Medulla oblongata (tissue), 1 donor: Measurements from ENCODE around the gene IFI27L2.
A peak's percentile ranks its signal among the peaks of the same experiment; 100 is the strongest.

ENCODE experiments used
- DNase-seq: peaks from one replicate; pipeline ENCODE4 v3.0.0-alpha.2; 2015; ENCODE audit errors: extremely low spot score

The IFI27L2 gene

DNA sequence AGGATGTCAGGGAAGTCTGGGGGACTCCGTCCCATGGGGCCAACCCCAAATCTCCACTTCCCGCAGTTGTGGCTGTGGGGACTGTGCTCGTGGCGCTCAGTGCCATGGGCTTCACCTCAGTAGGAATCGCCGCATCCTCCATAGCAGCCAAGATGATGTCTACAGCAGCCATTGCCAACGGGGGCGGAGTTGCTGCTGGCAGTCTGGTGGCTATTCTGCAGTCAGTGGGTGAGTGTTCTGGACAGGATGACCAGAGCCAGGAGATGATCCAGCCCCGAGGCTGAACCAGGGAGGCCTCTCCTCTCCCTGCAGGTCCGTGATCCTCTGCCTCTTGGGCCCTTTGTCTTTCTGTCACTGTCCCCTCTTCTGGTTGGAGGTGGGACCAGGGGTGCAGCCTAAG is 27.7 kb downstream of the IFI27L2 start:
- DNase-seq, result peak; percentile 50

DNA sequence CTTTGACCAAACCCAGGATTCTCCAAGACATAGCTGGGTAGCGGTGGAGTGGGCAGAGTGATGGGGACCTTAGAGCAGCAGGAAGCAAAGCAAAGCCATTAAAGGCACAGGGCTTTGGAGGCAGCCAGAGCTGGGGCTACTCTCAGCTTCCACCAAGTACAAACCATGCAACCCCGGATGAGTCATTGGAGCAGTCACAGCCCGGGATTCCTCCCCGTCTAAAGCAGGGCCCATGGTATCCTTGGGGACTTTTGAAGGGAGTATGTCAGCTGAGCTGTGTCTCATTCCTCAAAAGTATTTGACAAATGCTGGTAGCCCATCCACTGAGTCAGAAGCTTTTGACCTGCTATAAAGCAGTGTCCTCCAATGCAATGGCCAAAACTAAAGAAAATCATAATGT is 28.6 kb downstream of the IFI27L2 start:
- DNase-seq, result peak; percentile 41

DNA sequence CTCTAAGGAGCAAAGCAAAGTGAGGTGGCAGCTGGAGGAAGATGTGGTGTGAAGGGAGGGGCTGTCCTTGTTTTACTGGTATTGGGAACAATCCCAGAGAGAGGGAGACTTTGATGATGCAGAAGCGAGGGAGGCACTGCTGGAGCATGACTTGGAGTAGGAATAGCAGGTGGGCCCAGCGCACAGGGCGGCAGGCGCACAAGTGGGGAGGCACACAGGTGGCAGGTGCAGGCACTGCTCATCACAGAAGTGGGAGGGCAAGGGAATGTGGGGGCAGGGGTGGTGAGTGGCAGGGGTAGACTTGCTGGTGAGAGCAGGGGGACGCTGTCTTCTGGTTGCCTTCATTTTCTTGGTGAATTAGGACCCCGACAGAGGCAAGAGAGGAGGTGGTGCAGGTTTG is 30.4 kb downstream of the IFI27L2 start:
- no peak for DNase-seq

DNA sequence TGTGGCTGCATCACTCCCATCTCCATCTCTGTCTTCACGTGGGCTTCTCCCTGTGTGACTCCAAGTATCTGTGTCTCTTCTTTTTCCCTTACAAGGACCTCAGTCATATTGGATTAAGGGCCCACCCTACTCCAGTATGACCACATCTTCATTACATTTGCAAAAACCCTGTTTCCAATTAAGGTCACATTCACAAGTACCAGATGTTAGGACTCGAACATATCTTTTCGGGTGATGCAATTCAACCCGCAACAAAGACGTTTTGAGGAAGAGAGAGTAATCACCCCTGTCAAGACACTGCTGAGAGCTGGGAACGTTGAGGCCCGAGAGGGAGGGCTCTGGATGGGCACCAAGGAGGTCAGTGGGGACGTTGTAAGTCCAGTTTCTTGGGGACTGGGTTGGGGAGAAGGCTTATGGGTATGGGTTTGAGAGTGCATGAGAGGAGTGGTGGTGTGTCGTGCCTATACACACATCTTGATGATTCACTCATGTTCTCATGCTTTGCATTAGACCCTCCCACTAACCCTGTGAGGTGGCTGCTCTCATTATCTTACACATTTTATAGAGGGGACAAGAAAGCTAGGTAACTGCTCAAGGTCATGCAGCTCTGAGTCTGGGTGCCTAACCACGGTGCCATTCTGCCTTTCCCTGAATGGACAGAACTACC is 30.9 kb downstream of the IFI27L2 start:
- no peak for DNase-seq

DNA sequence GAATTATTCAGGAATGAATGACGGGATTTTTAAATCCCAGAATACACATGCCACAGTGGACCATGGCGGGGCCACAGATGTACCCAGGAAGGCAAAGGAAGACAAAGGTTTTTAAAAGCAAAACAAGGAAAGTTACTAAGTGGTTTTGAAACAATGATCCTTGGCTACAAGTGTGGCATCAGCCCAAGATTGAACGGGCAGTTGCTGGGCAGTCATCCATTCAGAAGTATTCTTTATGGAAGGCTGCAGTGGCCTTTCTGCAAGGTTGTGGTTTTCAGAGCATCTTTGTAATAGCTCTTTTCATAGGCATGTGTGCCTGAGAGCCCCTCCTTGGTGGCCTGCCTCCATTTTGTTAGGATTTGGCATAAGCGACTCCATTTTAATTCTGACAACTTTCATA is 32.3 kb downstream of the IFI27L2 start:
- DNase-seq, result no peak

DNA sequence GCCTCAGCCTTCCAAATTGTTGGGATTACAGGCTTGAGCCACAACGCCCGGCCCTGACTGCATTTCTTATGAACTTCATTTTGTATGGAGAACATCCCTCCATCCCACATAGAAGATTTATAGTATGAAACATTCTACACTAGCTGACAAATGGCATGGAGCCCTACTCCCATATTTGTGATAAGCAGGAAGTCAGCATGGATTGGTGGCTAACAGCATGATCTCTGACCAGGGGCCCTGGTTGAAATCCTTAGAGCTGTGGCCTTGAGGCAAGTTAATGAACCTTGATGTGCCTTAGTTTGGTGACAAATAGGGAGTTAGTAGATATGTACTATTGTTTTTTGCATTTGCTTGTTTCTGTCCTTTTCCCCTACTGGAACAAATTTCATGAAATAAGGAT is 36.0 kb downstream of the IFI27L2 start:
- DNase-seq, result no peak

DNA sequence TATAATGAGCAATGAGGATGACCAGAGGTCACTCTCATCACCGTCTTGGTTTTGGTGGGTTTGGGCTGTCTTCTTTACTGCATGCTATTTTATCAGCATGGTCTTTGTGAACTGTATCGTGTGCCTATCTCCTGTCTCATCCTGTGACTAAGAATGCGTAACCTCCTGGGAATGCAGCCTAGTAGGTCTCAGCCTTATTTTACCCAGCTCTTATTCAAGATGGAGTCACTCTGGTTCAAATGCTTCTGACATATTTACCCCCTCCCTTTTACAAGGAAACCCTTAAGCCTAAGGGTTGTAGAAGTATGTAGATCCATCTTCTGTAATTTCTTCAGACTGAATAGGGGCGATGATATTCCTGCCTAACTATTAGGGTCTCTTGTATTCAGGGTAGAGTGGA is 39.9 kb downstream of the IFI27L2 start:
- DNase-seq, result no peak

DNA sequence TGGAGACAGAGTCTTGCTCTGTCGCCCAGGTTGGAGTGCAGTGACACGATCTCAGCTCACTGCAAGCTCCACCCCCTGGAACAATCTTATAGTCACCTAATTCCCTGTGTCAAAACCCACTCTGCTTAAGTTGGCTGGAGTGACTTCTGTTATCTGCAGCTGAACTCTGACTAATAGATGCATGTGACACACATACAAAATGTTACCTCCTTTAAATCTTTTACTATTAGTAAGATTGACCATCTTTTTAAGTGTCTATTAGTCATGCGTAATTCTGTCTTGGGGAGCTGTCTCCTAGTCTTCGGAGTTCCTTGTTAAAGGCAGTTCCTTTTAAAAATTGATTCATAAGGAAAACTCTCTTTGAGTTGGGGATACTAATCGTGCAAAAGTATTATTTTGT is 40.9 kb downstream of the IFI27L2 start:
- no peak for DNase-seq

DNA sequence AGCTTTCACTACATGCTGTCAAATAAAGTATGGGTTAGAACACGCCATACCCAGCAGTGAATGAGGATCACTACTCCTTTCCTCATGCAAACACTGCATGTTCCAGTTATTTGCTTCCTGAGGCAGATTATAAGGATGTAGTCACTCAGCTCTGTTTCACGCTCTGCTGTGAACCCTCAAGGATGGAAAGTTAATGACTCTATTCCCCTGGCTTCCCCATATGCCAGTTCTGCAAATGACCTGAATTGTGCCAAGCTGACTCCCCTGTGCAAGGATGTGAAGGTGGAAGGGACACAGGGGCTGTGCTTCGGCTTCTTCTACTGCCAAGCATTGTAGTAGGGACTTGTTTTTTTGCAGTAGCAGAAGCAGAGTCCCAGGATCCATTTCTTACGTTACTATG is 41.5 kb downstream of the IFI27L2 start:
- DNase-seq, result no peak

DNA sequence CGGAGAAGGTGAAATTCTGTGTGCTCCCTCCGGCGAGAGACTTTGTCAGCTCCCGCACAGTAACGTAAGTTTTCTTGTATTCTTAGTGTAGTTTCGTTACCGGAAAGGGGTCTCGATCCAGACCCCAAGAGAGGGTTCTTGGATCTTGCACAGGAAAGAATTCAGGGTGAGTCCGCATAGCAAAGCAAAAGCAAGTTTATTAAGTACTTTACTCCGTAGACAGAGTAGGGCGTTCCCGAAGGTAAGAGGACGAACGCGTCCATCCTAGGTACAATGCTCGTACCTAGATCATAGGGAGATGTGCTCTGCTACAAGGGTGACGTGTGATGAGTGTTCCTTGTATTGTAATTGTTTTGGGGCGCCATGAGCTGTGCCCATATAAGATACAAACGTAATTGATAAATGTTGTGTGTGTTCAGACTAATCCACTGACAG is 48.0 kb downstream of the IFI27L2 start:
- no peak for DNase-seq

DNA sequence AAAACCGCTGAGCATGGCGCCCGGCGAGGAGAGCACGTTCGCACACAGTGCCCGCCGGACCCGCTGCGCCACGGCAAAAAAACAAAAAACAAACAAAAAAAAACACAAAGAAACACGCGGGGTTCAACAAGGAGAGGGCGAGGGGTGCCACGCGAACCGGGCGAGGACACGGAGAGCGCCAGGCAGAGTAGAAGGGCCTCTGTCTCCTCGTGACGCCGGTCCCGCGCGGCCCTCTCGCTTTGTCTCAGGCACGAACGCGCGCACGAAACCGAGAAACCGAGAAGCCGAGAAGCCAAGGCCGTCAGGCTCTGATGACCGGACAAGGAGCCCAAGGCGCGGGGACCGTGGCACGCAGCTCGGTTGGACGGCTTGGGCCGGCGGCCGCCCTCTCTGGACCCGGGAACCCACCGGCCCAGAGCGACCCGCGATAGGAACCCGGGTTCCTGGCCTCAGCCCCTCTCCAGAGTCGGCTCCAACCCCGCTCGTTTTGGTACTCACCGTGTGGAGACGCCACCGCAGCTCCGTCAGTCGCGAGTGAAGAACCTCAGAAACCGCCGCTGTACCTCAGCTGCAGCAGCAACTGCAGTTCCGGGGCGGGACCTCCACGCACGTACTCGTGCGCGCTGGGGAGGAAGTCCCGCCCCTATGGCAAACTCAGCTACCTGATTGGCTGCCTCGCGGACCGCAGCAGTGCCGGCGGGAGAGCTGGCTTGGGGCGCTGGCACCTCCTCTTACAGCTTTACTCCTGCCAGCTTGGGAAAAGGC is 48.6 kb downstream of the IFI27L2 start, which contains the start of the genes DDX24 and IFI27L1:
Gene DDX24, minus strand, starts transcription at position 582 of the 765 bp plus-strand sequence. CDS start 1,460 bp downstream, outside the sequence.
Gene IFI27L1, plus strand, starts transcription at position 690 of the 765 bp plus-strand sequence. CDS start 15,628 bp downstream, outside the sequence.
- peak; percentile 96 for DNase-seq

DNA sequence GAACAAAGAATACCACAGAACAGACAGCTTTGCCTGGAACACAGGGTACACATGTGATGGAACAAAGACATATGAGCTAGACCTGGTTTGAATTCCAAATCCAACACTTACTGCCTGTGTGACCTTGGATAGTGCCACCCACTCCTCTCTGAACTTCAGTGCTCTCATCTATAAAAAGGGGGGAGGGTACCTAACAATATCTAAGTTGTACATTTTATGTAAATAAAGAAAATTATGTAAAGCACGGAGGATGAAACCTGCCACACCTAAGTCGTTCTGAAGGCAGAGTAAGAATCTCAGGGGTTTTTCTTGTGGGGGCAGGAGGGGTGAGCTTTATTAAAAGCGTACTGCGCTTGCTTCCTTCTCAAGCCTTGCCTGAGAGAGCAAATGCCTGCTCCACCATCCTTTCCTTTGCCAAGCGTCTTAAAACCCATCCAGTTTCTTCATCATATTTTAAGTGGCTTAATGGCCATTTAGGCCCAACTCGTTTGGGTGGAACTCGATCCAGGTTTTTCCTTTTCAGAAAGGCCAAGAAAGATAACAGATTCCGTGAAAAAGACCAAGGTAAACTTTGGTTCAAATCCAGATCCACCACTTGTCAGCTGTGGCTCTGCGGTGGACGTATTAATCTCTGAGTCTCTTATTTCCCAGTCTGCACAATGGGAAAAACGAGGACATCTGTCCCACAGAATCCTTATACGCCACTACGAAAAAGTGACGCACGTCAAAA is 49.3 kb downstream of the IFI27L2 start:
- peak; percentile 54 for DNase-seq

DNA sequence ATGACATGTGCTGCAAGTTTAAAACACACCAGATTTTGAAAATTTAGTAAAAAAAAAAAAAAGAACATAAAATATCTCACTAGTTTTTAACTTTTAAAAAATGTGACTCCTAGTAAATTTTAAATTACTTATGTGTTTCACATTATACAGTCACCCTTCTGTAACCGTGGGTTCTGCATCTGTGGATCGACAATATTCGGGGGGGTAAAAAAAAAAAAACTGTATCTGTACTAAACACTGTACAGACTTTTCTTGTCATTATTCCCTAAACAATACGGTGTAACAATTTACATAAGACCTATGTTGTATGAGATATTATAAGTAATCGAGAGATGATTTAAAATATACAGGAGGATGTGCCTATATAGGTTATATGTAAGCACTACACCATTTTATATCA is 51.6 kb downstream of the IFI27L2 start:
- no peak for DNase-seq
